Glomerular endothelial cell (primary cell): Measurements from ENCODE around the gene CREB5. TPM values are rescaled to one million over a fixed set of nuclear protein-coding genes. Genes with fewer than 3 reads are reported as not detected.

Source experiments
- DNase-seq: peaks from one replicate; pipeline ENCODE4 v3.0.0-alpha.2; 2011; ENCODE audit warnings: low read depth, low spot score; ENCODE audit errors: extremely low read depth
- total RNA-seq: library from RNA; depleted of rRNA; stranded (reverse); fragments of >200 nt; gene quantifications from 2 replicates; pipeline ENCODE4 v1.2.3, GENCODE V29; 2015

Gene CREB5
- total RNA-seq, 1 donor from 2014 or later, result 28.7 TPM

GRCh38 chr7:28726555-28726954 lies 314.2 kb downstream of the CREB5 start:
- no peak for DNase-seq

GRCh38 chr7:28729281-28729680 lies 317.0 kb downstream of the CREB5 start:
- DNase-seq, result no peak

GRCh38 chr7:28729727-28730126 lies 317.4 kb downstream of the CREB5 start:
- no peak for DNase-seq

GRCh38 chr7:28731092-28731658 lies 318.9 kb downstream of the CREB5 start:
- DNase-seq, result no peak

- no peak for DNase-seq
These were observed 320.0 kb downstream of the CREB5 start for GRCh38 chr7:28732071-28732869.

DNA sequence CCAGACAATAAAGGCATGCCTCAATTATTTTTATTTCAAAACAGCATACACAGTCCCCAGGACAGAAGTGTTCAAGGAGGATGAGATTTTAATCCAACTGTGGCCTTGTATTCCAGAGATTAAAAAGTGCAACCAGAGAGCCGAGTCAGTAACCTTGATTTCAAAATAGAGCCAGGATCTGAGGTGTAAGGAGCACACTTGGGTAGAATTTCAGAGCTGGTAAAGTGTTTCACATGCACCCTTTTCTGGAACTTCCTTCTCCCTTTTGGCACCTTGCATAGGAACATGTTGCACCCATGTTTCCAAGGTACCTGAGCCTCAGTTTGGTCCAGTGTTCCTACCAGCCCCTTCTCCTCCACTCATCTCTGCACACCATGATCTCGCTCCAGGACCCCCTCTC lies 320.7 kb downstream of the CREB5 start:
- no peak for DNase-seq

DNA sequence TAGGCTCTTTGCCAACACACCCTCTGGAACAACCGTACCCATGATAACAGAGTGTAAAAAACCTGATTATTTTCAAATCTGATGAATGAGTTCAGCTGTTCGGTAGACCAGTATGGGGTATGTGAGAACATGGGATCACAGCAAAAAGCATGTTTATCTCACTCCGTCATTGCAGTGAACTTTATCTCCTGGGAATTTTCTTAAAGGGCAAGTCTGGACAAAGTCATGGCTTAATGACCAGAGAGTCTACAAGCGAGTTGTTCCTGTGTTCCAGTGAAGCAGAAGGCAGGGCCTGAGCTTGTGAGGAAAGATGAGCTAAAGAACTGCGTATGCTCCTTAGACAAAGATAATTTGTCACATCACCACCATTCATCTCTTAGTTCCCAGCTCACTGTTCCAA lies 326.1 kb downstream of the CREB5 start:
- DNase-seq, result no peak

DNA sequence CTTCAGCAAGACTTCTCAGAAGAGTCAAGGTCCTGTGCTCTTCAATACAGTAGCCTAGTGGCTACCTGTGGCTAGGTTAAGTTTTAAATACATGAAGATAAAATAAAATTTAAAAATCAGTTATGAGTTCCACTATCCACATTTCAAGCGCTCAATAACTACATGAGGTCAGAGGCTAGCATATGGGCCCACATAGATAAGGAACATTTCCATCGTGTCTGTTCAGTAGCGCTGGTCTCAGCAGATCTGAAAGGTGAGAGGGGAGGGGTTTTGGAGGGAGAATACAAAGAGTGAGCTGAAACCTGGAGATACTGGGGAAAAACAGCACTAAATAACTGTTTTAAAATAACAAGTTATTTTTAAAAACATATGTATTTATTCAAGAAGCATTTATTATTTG lies 326.8 kb downstream of the CREB5 start:
- DNase-seq, result no peak

GRCh38 chr7:28739826-28740225 lies 327.5 kb downstream of the CREB5 start:
- DNase-seq, result no peak

DNA sequence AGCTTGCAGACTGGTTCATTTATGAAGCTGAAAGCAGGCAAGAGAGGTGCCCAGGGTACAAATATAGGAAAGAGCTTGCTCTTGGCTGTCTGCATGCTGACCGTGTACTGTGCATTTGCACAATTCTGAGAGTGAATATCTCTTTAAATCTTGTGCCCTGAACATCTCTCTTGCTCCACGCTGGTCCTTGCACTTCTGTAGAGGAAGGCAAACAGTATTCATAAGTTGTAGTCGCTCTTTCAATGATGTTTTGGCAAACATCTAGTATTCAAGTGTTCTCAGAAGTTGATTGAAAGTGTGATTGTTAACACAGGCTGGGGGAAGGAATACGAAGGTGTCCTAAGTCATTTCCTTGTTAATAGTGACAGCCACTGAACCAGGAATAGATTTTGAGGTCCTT lies 332.6 kb downstream of the CREB5 start:
- no peak for DNase-seq

- no peak for DNase-seq
These were observed 333.0 kb downstream of the CREB5 start for GRCh38 chr7:28745351-28745750.

DNA sequence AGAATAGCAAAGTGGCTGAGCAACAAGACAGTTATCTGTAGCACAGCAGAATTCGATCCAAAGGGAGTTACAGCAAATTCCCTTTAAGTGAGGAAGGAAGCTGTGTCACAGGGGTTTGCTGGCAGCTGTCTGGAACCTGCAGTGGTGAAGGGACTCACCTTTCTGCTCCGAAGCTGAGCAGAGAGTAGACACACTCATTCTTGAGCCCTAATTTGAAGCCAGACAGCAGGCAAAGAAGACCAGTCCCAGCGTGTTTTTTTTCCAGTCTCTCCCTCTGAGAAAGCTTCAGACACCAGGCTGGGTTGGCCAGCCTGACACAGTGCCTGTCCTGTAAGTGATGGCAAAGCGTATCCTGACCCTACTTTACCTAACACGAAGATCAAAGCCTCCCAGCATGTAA lies 335.1 kb downstream of the CREB5 start:
- no peak for DNase-seq

DNA sequence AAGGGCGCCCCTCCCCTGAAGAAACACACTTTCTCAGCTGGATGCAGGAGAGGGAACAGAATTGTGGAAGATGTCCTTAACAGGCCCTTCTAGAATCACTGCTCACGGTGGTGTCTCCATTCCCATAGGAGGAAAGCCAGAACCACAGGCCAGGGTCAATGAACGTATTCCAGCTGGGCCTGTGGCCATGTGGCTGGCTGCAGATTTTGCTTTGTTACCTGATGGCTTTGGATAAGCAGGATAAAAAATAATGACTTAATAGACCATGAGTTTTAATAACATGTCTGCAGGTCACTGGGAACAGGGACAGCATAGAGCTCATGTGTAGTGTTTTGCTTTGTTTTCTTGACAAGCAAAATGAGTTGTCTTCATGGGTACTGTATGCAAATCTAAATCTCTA lies 335.5 kb downstream of the CREB5 start:
- no peak for DNase-seq

DNA sequence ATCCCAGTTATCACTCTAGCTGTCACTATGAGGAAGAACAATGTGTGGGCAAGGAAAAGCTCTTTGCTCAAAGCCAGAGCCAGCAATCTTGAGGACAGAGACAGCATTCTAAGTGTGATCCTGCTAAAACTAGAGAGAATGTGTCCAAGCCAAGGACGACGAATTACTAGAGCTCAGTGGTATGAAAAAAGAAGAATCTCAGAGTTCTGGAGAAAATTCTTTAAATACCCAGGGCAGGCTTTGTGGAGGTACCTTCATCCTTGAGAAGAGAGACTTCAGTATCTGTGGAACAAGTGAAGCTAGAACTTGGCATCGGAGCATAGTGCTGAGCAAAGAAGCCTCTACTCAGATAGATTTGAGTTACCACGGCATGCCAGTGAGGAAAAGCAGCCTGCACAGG lies 336.0 kb downstream of the CREB5 start:
- no peak for DNase-seq

DNA sequence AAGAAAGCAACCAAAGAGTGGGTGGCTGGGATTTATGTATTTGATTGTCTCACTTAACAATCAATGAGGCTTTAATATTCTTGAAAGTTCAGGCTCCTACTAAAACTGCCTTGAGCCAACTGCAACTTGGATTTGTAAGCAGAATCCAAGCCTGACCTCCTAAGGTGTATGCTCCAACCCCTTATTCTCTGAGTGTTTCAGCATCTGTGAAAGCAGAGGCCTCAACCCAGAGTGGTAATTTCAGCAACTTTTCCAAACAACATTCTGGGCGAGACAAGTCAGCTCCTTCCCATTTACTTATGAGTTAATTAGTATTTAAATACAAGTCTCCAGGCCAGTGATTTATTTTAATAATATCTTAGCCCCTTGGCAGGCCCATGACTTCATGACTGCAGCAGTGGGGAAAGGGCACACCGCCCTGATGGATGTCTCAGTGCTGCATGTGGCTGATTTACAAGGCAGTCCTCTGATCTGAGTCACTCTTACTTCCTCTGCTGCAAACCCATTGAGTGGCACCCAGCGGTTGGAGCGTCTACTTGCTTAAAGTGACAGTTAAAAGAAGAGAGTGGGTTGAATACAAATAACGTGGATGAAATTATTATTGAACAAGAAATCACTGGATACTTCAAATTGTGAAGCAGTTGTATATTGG lies 336.7 kb downstream of the CREB5 start:
- peak; percentile 18 for DNase-seq

DNA sequence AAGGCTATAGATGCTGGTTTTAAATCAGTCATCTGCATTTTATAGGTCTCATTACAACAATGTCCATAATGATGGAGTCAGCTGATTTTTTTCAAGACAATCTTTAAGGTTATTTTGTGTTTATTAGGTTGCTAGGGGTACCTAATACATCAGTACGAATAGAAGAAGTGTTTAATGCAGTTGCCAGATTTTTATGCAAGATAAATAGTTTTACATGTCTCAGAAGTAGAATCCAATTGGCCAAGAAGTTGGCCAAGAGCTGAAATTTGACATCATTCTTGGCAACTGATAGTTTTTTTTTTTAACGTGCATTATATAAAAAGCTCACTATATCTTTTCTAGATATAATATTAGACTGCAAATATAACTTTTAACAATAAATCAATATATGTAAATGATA lies 337.3 kb downstream of the CREB5 start:
- DNase-seq, result no peak

- DNase-seq, result no peak
These were observed 338.7 kb downstream of the CREB5 start for GRCh38 chr7:28750981-28751380.

DNA sequence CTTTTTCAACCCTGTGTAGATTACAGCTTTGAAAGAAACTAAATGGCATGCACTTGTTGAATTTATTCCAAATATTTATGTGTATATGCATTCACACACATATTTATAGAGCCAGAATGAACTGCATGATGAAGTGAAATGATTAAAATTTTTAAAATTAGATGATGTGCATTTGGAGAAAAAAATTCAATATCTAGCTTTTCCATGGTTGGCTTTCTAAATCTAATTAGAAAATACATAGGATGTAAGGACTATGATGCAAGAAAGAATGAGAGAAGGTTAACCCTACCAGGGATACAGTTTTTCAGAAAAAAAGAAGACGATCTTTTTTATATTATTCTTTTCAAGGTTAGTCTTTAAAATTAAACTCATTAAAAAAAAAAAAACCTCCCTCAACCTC lies 341.3 kb downstream of the CREB5 start:
- no peak for DNase-seq

GRCh38 chr7:28754027-28754426 lies 341.7 kb downstream of the CREB5 start:
- DNase-seq, result no peak

DNA sequence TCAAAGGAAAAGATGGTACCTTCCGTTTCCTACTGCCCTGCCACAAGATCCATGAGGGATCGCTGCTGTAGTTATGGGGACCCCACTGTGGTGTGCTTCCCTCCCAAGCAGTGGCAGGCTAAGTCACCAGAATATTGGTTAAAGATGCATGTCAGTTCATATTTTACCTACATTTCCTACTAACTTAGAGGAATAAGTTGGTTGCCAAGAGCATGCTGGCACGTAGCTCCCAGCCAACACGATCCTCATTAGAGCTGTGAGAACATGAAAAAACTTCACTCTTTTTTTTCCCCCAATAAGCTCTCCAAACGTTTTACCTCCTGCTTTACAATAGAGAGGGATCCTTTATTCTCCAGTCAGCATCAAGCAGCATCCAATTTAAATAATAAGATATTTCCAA lies 342.1 kb downstream of the CREB5 start:
- DNase-seq, result no peak

- no peak for DNase-seq
These were observed 342.9 kb downstream of the CREB5 start for GRCh38 chr7:28755255-28755654.

- DNase-seq, result no peak
These were observed 345.9 kb downstream of the CREB5 start for GRCh38 chr7:28758186-28758585.
